GM23338 (cell line): ENCODE results near the gene HIF1AN. TPM values are rescaled to one million over a fixed set of nuclear protein-coding genes. Genes with fewer than 3 reads are reported as not detected.

Experiments
- ATAC-seq: fragments of 200-7000 bp; cut with Tn5 transposase; 3 replicates; pipeline ENCODE4 v1.9.1; 2020
- DNase-seq: peaks from one replicate; pipeline ENCODE4 v3.0.0-alpha.2; 2015; ENCODE audit warnings: low spot score
- H2AFZ ChIP-seq: fragments of 200-600 bp; sonication (generic); 2 replicates; pipeline ENCODE4 v1.8.0; 2016; ENCODE audit warnings: antibody characterized with exemption, mild to moderate bottlenecking, moderate library complexity
- H3F3A ChIP-seq: fragments of 200-600 bp; sonication (generic); replicated peaks from 2 replicates; pipeline ENCODE4 v1.8.0; 2017; ENCODE audit warnings: antibody characterized with exemption, mixed run types, low read depth
- H3K27ac ChIP-seq: fragments of 200-600 bp; sonication (generic); 2 replicates; pipeline ENCODE4 v1.6.1; 2016; ENCODE audit warnings: low read depth
- H3K27me3 ChIP-seq: fragments of 200-600 bp; sonication (generic); 2 replicates; pipeline ENCODE4 v1.8.0; 2016; ENCODE audit warnings: mild to moderate bottlenecking, mixed run types, moderate library complexity; ENCODE audit not compliant: insufficient read depth
- H3K36me3 ChIP-seq: fragments of 200-600 bp; sonication (generic); 2 replicates; pipeline ENCODE4 v1.8.0; 2016; ENCODE audit warnings: mild to moderate bottlenecking; ENCODE audit not compliant: insufficient read depth
- H3K4me1 ChIP-seq: fragments of 200-600 bp; sonication (generic); 2 replicates; pipeline ENCODE4 v1.8.0; 2016; ENCODE audit warnings: mild to moderate bottlenecking, moderate library complexity; ENCODE audit not compliant: insufficient read depth
- H3K4me2 ChIP-seq: fragments of 200-600 bp; sonication (generic); 2 replicates; pipeline ENCODE4 v1.7.1; 2017; ENCODE audit warnings: mixed run types
- H3K4me3 ChIP-seq: fragments of 200-600 bp; sonication (generic); 2 replicates; pipeline ENCODE4 v1.6.1; 2016; ENCODE audit warnings: mixed run types
- H3K79me2 ChIP-seq: fragments of 200-600 bp; sonication (generic); replicated peaks from 2 replicates; pipeline ENCODE4 v1.8.0; 2017; ENCODE audit warnings: mild to moderate bottlenecking; ENCODE audit not compliant: insufficient read depth
- H3K9me2 ChIP-seq: fragments of 200-600 bp; sonication (generic); 2 replicates; pipeline ENCODE4 v1.8.0; 2017; ENCODE audit not compliant: insufficient read depth
- H4K20me1 ChIP-seq: fragments of 200-600 bp; sonication (generic); replicated peaks from 2 replicates; pipeline ENCODE4 v1.8.0; 2017; ENCODE audit warnings: mild to moderate bottlenecking; ENCODE audit not compliant: insufficient read depth
- H3K27ac Mint-ChIP-seq: 2 replicates; pipeline ENCODE4 v1.8.0; 2020; ENCODE audit warnings: inconsistent platforms, mild to moderate bottlenecking, moderate library complexity, mixed read lengths
- H3K27me3 Mint-ChIP-seq: 3 replicates; pipeline ENCODE4 v1.8.0; 2022; ENCODE audit warnings: low read depth, mild to moderate bottlenecking, moderate library complexity, mixed read lengths, inconsistent platforms; ENCODE audit not compliant: insufficient read depth, poor library complexity
- H3K36me3 Mint-ChIP-seq: 3 replicates; pipeline ENCODE4 v1.8.0; 2021; ENCODE audit warnings: low read depth, mild to moderate bottlenecking, inconsistent platforms, moderate library complexity, mixed read lengths
- H3K4me1 Mint-ChIP-seq: 3 replicates; pipeline ENCODE4 v1.8.0; 2020; ENCODE audit warnings: mild to moderate bottlenecking, inconsistent platforms, mixed read lengths
- H3K4me3 Mint-ChIP-seq: 3 replicates; pipeline ENCODE4 v1.8.0; 2021; ENCODE audit warnings: moderate library complexity, mild to moderate bottlenecking, inconsistent platforms, mixed read lengths
- H3K9me3 Mint-ChIP-seq: 3 replicates; pipeline ENCODE4 v1.8.0; 2020; ENCODE audit warnings: moderate library complexity, mild to moderate bottlenecking, inconsistent platforms, mixed read lengths
- ETS1 ChIP-seq: IDR thresholded peaks from 2 replicates; pipeline ENCODE4 v1.6.1; 2016; ENCODE audit warnings: antibody characterized with exemption
- EZH2 ChIP-seq: fragments of 200-600 bp; sonication (generic); IDR thresholded peaks from one replicate; pipeline ENCODE4 v1.8.0; 2017; ENCODE audit warnings: antibody characterized with exemption, mild to moderate bottlenecking, low read depth; ENCODE audit not compliant: unreplicated experiment
- EZH2phosphoT487 ChIP-seq: fragments of 200-600 bp; sonication (generic); IDR thresholded peaks from one replicate; pipeline ENCODE4 v1.8.1; 2018; ENCODE audit warnings: antibody characterized with exemption; ENCODE audit not compliant: unreplicated experiment
- NANOG ChIP-seq: IDR thresholded peaks from 2 replicates; pipeline ENCODE4 v1.6.1; 2016; ENCODE audit warnings: antibody characterized with exemption, borderline replicate concordance
- STAT1 ChIP-seq: IDR thresholded peaks from one replicate; pipeline ENCODE4 v1.6.1; 2016; ENCODE audit warnings: antibody characterized with exemption; ENCODE audit not compliant: unreplicated experiment
- ZNF462 ChIP-seq: fragments of 250-450 bp; sonication (Bioruptor Pico); IDR thresholded peaks from 2 replicates; pipeline ENCODE4 v1.5.0; 2020; ENCODE audit warnings: mild to moderate bottlenecking, moderate library complexity
- polyA plus RNA-seq: library from polyadenylated mRNA; unstranded; fragments of >200 nt; fragmentation: Nextera tagmentation; extraction: Ambion mirVana; gene quantifications from 2 replicates; pipeline ENCODE4 v1.2.1, GENCODE V29; 2016
- total RNA-seq: library from RNA; depleted of rRNA; stranded (reverse); fragments of >200 nt; shearing (Covaris generic); gene quantifications from 2 replicates; pipeline ENCODE4 v1.2.3, GENCODE V29; 2014

Gene HIF1AN
- total and polyA plus RNA-seq, 2 experiments from 2014 or later: 9.9 to 26.3 TPM

- TF ChIP-seq ZNF462 (CRISPR knock-in tag) (no peak), ETS1 (no peak)
These were observed 40.5 kb downstream of the HIF1AN start (continued) for GRCh38 chr10:100576282-100576635.

GRCh38 chr10:100579261-100580090 lies 43.7 kb downstream of the HIF1AN start:
- H3K9me3 Mint-ChIP-seq: no peaks in the 10 kb centered on the region
- no peaks in the 10 kb centered on the region for H3K36me3 Mint-ChIP-seq
- no peak overlapping the region for H2AFZ ChIP-seq
- H3K4me1 ChIP-seq: no peaks in the 10 kb centered on the region
- no peak overlapping the region for H3K4me3 Mint-ChIP-seq
- no peaks in the 10 kb centered on the region for H3K79me2 ChIP-seq
- H3K9me2 ChIP-seq: no peaks in the 10 kb centered on the region
- H3F3A ChIP-seq: no peaks in the 10 kb centered on the region
- DNase-seq (no peak), ATAC-seq (no peak)
- peaks cover 5% of the 10 kb centered on the region; the same call in 1 of the 2 replicates for H3K27me3 ChIP-seq
- H3K36me3 ChIP-seq: no peaks in the 10 kb centered on the region
- no peak overlapping the region for H3K27ac Mint-ChIP-seq
- H3K27me3 Mint-ChIP-seq: peaks cover 1% of the 10 kb centered on the region
- H3K4me1 Mint-ChIP-seq: peaks cover 4% of the 10 kb centered on the region; the same call in 1 of the 3 replicates
- H3K4me3 ChIP-seq: no peak overlapping the region
- H3K27ac ChIP-seq: no peak overlapping the region
- H4K20me1 ChIP-seq: no peaks in the 10 kb centered on the region
- H3K4me2 ChIP-seq: no peak overlapping the region
- TF ChIP-seq ZNF462 (CRISPR knock-in tag): no peak
- TF ChIP-seq EZH2phosphoT487: no peak
- no peak for TF ChIP-seq STAT1
- no peak for TF ChIP-seq EZH2
- no peak for TF ChIP-seq NANOG
